OCI-LY1 (cell line): ENCODE measurements around the gene ZNRF3.

ENCODE experiments used
- H2AFZ ChIP-seq: fragments of 200-600 bp; sonication (generic), shearing (Covaris generic); 2 replicates; pipeline ENCODE4 v1.6.0; 2014; ENCODE audit warnings: antibody characterized with exemption, mild to moderate bottlenecking, low read length
- H3F3A ChIP-seq: fragments of 200-600 bp; sonication (generic), shearing (Covaris generic); 2 replicates; pipeline ENCODE4 v1.6.0; 2014; ENCODE audit warnings: mild to moderate bottlenecking, antibody characterized with exemption, low read length, moderate library complexity; ENCODE audit not compliant: insufficient read depth
- H3K27ac ChIP-seq: fragments of 200-600 bp; sonication (generic); 2 replicates; pipeline ENCODE4 v1.5.1; 2014; ENCODE audit warnings: low read length, mixed run types, mild to moderate bottlenecking, low read depth; ENCODE audit not compliant: poor library complexity, severe bottlenecking
- H3K27me3 ChIP-seq: fragments of 200-600 bp; sonication (generic); 2 replicates; pipeline ENCODE4 v1.6.0; 2014; ENCODE audit warnings: antibody characterized with exemption, mild to moderate bottlenecking, low read length, moderate library complexity; ENCODE audit not compliant: insufficient read depth
- H3K36me3 ChIP-seq: fragments of 200-600 bp; sonication (generic); 2 replicates; pipeline ENCODE4 v1.6.1; 2014; ENCODE audit warnings: mild to moderate bottlenecking, antibody characterized with exemption, low read length, moderate library complexity, mixed read lengths; ENCODE audit not compliant: insufficient read depth
- H3K4me1 ChIP-seq: fragments of 200-600 bp; sonication (generic); 2 replicates; pipeline ENCODE4 v1.5.1; 2014; ENCODE audit warnings: mild to moderate bottlenecking, low read length, moderate library complexity; ENCODE audit not compliant: insufficient read depth, severe bottlenecking
- H3K4me2 ChIP-seq: fragments of 200-600 bp; sonication (generic), shearing (Covaris generic); 2 replicates; pipeline ENCODE4 v1.6.1; 2014; ENCODE audit warnings: low read length
- H3K4me3 ChIP-seq: fragments of 200-600 bp; sonication (generic); 2 replicates; pipeline ENCODE4 v1.5.1; 2014; ENCODE audit warnings: low read length, low read depth, mild to moderate bottlenecking, mixed read lengths; ENCODE audit not compliant: poor library complexity, severe bottlenecking
- H3K79me2 ChIP-seq: fragments of 200-600 bp; shearing (Covaris generic); 2 replicates; pipeline ENCODE4 v1.6.1; 2016; ENCODE audit warnings: mixed run types, low read length, mixed read lengths; ENCODE audit not compliant: insufficient read depth
- H3K9ac ChIP-seq: fragments of 200-600 bp; sonication (generic), shearing (Covaris generic); 2 replicates; pipeline ENCODE4 v1.6.1; 2014; ENCODE audit warnings: mild to moderate bottlenecking, low read length, mixed read lengths
- H3K9me2 ChIP-seq: fragments of 200-600 bp; sonication (generic), shearing (Covaris generic); 2 replicates; pipeline ENCODE4 v1.6.1; 2014; ENCODE audit warnings: low read depth, mild to moderate bottlenecking, low read length, mixed read lengths
- H3K9me3 ChIP-seq: fragments of 200-600 bp; shearing (Covaris generic); 2 replicates; pipeline ENCODE4 v1.6.1; 2014; ENCODE audit warnings: low read length, mixed read lengths
- H4K20me1 ChIP-seq: fragments of 200-600 bp; sonication (generic), shearing (Covaris generic); 2 replicates; pipeline ENCODE4 v1.6.0; 2016; ENCODE audit warnings: mild to moderate bottlenecking, low read length; ENCODE audit not compliant: insufficient read depth
- CTCF ChIP-seq: fragments of 200-600 bp; sonication (generic), shearing (Covaris generic); IDR thresholded peaks from 2 replicates; pipeline ENCODE4 v1.5.1; 2017; ENCODE audit warnings: mild to moderate bottlenecking, antibody characterized with exemption, low read length, moderate library complexity, mixed read lengths
- EZH2 ChIP-seq: fragments of 200-600 bp; sonication (generic), shearing (Covaris generic); IDR thresholded peaks from 2 replicates; pipeline ENCODE4 v1.8.0; 2017; ENCODE audit warnings: borderline replicate concordance, mixed run types, mild to moderate bottlenecking, antibody characterized with exemption, low read length, moderate library complexity, mixed read lengths

The ZNRF3 gene

GRCh38 chr22:28894807-28895206 lies 11.4 kb downstream of the ZNRF3 start:
- Histone ChIP-seq H3K27ac (no peak overlapping the region), H3K36me3 (no peaks in the 10 kb centered on the region), H3K27me3 (no peaks in the 10 kb centered on the region; the same call in 1 of the 2 replicates), H3K9me3 (no peaks in the 10 kb centered on the region), H3K4me3 (no peak overlapping the region), H3K9me2 (no peaks in the 10 kb centered on the region), H3F3A (no peaks in the 10 kb centered on the region), H3K79me2 (no peaks in the 10 kb centered on the region), H3K4me1 (peaks cover 6% of the 10 kb centered on the region), H4K20me1 (no peaks in the 10 kb centered on the region), H3K9ac (no peak overlapping the region), H3K4me2 (no peak overlapping the region), H2AFZ (no peak overlapping the region)
- TF ChIP-seq CTCF, result no peak
- TF ChIP-seq EZH2, result no peak

- H3K4me2 ChIP-seq, result no peak overlapping the region
- peaks cover 6% of the 10 kb centered on the region for H3K4me1 ChIP-seq
- no peak overlapping the region for H3K9ac ChIP-seq
These were observed 13.2 kb downstream of the ZNRF3 start for GRCh38 chr22:28896611-28897010.

GRCh38 chr22:28898233-28898629 lies 14.9 kb downstream of the ZNRF3 start:
- Histone ChIP-seq H3F3A (no peaks in the 10 kb centered on the region), H3K4me1 (peaks cover 6% of the 10 kb centered on the region), H3K4me2 (no peak overlapping the region), H2AFZ (no peak overlapping the region), H3K4me3 (no peak overlapping the region), H3K9ac (no peak overlapping the region), H3K9me2 (no peaks in the 10 kb centered on the region), H3K79me2 (no peaks in the 10 kb centered on the region), H3K36me3 (no peaks in the 10 kb centered on the region), H3K9me3 (no peaks in the 10 kb centered on the region), H3K27me3 (no peaks in the 10 kb centered on the region), H4K20me1 (no peaks in the 10 kb centered on the region), H3K27ac (no peak overlapping the region)
- TF ChIP-seq EZH2 (no peak), CTCF (no peak)

More at GRCh38 chr22:28896611-28897010, 13.2 kb downstream of the ZNRF3 start:
- H2AFZ ChIP-seq, result no peak overlapping the region
- no peaks in the 10 kb centered on the region for H3K9me3 ChIP-seq
- no peaks in the 10 kb centered on the region for H3K36me3 ChIP-seq
- H3K27me3 ChIP-seq, result no peaks in the 10 kb centered on the region
- TF ChIP-seq EZH2, result no peak
- no peak overlapping the region for H3K27ac ChIP-seq
- H3F3A ChIP-seq, result no peaks in the 10 kb centered on the region
- H3K4me3 ChIP-seq, result no peak overlapping the region
- H4K20me1 ChIP-seq, result no peaks in the 10 kb centered on the region
- H3K79me2 ChIP-seq, result no peaks in the 10 kb centered on the region
- no peaks in the 10 kb centered on the region for H3K9me2 ChIP-seq

- H3F3A ChIP-seq, result no peaks in the 10 kb centered on the region
- H2AFZ ChIP-seq, result no peak overlapping the region
- H3K9me2 ChIP-seq, result no peaks in the 10 kb centered on the region
- H4K20me1 ChIP-seq, result no peaks in the 10 kb centered on the region
- H3K27ac ChIP-seq, result no peak overlapping the region
- no peak overlapping the region for H3K4me3 ChIP-seq
- TF ChIP-seq CTCF, result no peak
- no peak for TF ChIP-seq EZH2
- no peaks in the 10 kb centered on the region for H3K27me3 ChIP-seq
- H3K9ac ChIP-seq, result no peak overlapping the region
- no peaks in the 10 kb centered on the region for H3K36me3 ChIP-seq
- no peaks in the 10 kb centered on the region for H3K9me3 ChIP-seq
- no peaks in the 10 kb centered on the region for H3K79me2 ChIP-seq
- H3K4me1 ChIP-seq, result peaks cover 6% of the 10 kb centered on the region
- H3K4me2 ChIP-seq, result peak overlapping the region; percentile 33; the same call in 1 of the 2 replicates
These were observed 16.0 kb downstream of the ZNRF3 start for GRCh38 chr22:28899199-28899853.
